ENCODE measurements around the gene ASB4. TPM values are rescaled to one million over a fixed set of nuclear protein-coding genes. Genes with fewer than 3 reads are reported as not detected.
"Not testable (repeated sequence)": the region's sequence is repeated elsewhere in the genome, so short reads cannot be mapped to it uniquely, and the experiment has no call there.

ASB4 gene
- total RNA-seq, 1 experiment from 2014 or later, result not detected

- not testable (repeated sequence) for DNase-seq (ENCODE audit: low read depth)
These were observed 66.5 kb downstream of the ASB4 start for GRCh38 chr7:95552010-95552926.

GRCh38 chr7:95553939-95554338 is 68.2 kb downstream of the ASB4 start:
- no peak for DNase-seq (ENCODE audit: low read depth)

DNA sequence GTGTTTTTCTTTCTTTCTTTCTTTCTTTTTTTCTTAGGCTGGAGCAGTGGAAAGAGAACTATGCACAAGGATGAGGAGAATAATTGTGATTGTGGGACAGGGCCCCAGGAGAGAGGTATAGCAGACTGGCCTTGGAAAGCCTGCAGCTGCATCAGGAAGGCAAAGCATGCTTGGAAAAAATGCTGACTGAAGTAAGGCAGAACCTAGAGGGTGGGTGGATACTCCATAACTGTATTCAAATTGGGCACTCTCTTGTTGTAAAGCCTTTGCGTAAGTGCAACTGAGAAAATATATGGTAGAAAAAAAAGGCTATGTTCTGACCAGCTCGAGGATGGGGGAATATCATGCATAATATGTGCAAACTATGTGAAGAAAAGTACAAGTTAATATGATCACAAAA is 71.0 kb downstream of the ASB4 start:
- DNase-seq (ENCODE audit: low read depth), result no peak

DNA sequence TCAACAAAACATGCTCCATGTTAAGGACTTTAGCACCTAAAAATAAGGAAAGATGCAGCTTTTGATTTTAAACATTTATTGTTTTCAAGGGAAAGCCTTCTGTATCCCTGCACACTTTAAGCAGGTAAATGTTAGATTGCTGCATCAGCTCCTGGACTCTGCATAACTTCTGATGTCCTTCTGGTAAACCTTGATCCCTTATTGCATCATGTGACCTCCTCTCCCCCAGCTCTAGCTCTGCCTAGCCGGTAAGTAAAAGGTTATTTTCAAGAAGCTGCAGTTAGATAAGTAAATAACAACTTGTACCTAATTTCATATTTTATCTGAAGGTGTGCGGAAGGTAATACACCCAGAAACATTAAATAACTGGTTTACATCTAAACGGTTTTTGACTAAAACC is 73.1 kb downstream of the ASB4 start:
- DNase-seq (ENCODE audit: low read depth), result no peak

- DNase-seq (ENCODE audit: low read depth), result no peak
These were observed 74.9 kb downstream of the ASB4 start for GRCh38 chr7:95560674-95561073.

- DNase-seq (ENCODE audit: low read depth), result peak; percentile 28
These were observed 84.0 kb downstream of the ASB4 start for GRCh38 chr7:95569720-95570119.

DNA sequence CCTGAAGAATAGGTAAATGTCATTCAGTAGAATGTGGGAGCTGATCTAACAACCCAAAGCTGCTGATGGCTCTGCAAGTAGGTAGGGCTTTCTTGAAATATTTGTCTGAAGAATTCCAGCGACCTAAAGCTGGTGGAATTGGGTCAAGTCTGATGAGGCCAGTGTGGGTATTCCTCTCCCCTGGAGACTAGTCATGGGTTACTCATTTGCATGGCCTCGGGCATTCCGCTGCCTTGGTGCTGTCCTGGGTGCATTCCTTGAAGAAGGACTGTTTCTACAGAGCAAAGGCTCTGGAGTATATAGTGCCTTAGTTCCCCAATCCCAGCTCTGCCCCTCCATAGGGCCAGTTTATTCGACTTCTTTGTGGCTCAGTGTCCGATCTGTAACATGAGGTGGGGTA is 91.4 kb downstream of the ASB4 start:
- peak; percentile 90 for DNase-seq (ENCODE audit: low read depth)

GRCh38 chr7:95578299-95578855 is 92.6 kb downstream of the ASB4 start:
- DNase-seq (ENCODE audit: low read depth), result no peak

- DNase-seq (ENCODE audit: low read depth), result no peak
These were observed 93.6 kb downstream of the ASB4 start for GRCh38 chr7:95579318-95579717.

- DNase-seq (ENCODE audit: low read depth), result no peak
These were observed 95.7 kb downstream of the ASB4 start for GRCh38 chr7:95581467-95581866.

GRCh38 chr7:95582578-95583293 is 97.0 kb downstream of the ASB4 start:
- DNase-seq (ENCODE audit: low read depth), result no peak

DNA sequence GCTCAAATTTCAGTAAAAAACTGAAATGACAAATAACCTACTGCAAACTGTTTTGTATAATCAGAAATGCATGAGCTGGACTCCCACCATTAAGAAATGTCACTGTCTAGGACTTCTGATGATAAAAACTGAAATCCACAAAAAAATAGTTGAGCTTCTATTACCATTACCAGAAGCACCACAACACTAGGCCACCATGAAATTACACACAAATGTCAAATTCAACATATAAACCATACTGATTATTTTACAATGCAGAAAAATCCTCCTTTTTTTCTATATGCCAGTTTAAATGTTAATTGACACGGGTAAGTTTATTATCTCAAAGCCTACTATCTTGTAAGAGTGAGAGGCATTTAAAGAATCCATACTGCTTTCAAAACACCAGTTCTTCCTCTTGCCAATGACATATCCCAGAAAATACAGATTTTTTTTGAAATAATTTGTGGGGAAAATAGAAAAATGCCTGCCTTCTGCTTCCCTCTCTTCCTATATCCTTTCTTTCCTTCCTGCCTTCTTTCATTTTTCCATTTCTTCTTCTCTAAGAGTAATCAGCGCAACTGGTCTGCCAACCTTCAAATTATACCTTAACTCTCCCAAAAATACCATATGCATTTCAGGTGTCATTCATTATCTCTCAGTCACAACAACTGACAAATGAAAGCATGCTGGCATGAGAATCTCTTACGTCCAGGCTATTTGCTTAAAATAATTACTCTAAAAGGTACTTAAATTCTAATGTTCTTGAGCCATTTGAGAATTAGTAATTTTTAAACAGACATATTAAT is 98.3 kb downstream of the ASB4 start:
- no peak for DNase-seq (ENCODE audit: low read depth)

- no peak for DNase-seq (ENCODE audit: low read depth)
These were observed 99.2 kb downstream of the ASB4 start for GRCh38 chr7:95584769-95585425.

GRCh38 chr7:95585426-95585789 is 99.7 kb downstream of the ASB4 start:
- no peak for DNase-seq (ENCODE audit: low read depth)

GRCh38 chr7:95586951-95587301 is 101.2 kb downstream of the ASB4 start:
- no peak for DNase-seq (ENCODE audit: low read depth)

DNA sequence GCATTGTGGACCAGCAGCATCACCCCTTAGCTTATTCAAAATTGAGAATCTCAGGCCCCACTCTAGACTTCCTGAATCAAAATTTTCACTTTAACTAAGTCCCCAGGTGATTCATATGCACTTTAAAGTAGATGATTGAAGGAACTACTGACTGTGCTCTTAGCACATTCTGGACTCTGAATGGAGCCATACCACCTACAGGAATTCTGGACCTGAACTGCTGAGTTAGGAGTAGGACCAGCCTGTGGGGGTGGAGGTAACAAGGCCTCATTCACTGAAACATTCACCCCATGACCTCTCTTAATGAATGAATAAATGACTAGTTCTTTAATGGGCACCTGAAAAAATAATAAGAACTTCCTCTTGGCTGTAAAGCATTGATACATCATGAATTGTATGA is 103.3 kb downstream of the ASB4 start:
- DNase-seq (ENCODE audit: low read depth), result no peak

GRCh38 chr7:95589766-95590165 is 104.0 kb downstream of the ASB4 start:
- no peak for DNase-seq (ENCODE audit: low read depth)
